Right hindlimb (tissue), 1 donor: Measurements from ENCODE around the gene KRTAP12-1.
"Not testable (repeated sequence)": the region's sequence is repeated elsewhere in the genome, so short reads cannot be mapped to it uniquely, and the experiment has no call there.

ENCODE experiments used
- DNase-seq: peaks from one replicate; pipeline ENCODE4 v3.0.0-alpha.2; 2018

KRTAP12-1 gene

DNA sequence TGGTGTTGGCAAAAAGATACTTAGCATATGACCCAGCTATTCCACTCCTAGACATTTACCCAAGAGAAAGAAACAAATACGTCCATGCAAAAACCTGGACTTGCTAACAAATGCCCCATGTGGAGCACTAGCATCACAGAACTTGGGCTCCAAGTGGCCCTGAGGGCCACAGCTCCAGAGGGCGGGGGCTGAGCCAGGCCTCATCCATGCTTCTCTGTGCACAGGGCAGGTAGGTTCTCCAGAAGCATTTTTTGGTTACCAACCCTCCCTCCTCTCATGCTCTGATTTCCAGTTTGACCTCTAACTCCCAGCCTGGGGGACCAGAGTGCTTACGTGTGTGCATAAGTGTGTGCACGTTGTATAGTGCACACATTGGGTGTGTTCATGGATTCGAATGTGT, 17.3 kb downstream of the KRTAP12-1 start:
- no peak for DNase-seq

DNA sequence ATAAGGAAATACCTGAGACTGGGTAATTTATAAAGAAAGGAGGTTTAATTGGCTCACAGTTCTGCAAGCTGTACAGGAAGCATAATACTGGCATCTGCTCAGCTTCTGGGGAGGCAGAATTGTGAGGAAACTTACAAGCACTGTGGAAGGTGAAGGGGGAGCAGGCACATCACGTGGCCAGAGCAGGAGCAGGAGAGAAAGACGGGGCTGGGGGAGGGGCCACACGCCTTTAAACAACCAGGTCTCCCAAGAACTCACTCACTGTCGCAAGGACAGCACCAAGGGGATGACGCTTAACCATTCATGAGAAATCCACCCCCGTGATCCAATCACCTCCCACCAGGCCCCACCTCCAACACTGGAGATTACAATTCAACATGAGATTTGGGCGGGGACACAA, 20.4 kb downstream of the KRTAP12-1 start:
- DNase-seq: not testable (repeated sequence)

DNA sequence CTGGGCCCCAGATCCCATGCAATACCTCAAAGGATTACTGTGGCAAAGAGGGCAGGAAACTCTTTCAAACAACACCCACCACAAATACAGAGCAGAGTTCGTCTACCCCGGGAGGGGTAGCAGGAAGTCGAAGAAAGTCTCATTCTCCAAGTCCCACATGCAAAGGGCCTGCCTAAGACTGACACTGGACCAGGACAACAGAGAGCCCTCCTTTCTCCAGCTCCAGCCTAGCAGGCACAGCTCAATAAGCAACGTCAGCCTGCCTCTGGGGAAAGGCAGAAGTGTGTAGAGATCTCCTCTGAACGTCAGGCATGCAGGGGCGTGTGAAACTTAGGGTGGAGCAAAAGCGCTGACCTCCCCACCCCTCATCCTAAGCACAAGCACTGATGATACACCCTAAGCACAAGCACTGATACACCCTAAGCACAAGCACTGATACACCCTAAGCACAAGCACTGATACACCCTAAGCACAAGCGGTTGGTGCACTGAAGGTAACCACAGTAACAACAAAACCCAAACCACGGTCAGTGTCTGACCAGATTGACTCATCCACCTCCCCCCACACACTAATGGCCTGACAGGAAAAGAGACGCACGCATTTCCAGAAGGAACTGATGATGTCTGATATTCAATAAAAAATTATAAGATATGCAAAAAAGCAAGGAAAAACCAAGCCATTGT, 22.9 kb downstream of the KRTAP12-1 start:
- DNase-seq: no peak

DNA sequence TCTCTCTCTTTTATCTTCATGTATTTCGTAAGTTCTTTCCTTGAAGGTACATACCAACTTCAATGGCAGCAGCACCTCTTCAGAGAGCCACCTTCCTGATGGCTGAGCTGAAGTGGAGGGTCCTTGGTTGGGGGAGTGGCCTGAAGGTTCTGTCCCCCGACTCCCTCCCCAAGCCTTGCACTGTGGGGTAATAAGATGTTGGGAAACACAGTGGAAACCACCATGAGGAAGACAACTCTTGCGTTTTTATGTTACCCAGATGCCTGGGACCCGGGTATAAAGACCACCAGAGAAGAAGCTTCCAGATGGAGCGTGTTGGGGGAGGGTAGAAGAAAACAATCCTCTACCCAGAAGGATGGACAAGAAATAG, 23.4 kb downstream of the KRTAP12-1 start:
- no peak for DNase-seq

DNA sequence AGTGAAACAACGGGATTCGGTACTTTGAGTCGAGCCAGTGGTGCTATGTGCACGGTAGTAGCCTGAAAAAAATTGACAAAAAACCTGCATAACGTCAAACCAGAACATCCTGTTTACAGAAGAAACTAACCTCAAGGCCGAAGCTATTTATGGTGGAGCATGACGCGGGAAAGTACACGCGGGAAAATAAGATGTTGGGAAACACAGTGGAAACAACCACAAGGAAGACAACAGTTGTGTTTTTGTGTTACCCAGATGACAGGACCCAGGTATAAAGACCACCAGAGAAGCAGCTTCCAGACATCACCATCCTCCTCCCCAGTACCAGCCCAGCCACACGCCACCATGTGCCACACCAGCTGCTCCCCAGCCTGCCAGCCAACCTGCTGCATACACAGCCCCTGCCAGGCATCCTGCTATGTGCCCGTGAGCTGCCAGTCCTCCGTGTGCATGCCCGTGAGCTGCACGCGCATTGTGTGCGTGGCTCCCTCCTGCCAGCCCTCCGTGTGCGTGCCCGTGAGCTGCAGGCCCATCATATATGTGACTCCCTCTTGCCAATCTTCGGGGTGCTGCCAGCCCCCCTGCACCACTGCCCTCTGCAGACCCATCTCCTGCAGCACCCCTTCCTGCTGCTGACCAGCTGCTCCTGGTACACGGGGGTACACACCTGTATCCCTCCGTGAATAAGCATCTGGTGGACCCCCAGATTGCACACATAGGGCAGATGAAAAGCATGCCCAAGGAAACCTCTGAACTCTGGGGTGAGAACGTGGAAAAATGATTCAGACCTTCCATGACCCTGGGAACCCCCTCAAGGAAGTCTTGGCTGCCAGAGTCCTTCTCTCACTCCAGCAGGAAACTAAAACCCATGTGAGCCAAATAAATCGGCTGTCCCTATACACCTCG, 24.1 kb downstream of the KRTAP12-1 start, which contains the start of gene KRTAP12-3:
Gene KRTAP12-3 (plus strand): TSS at position 298 of the 906 bp plus-strand sequence. CDS start 48 bp downstream, at position 346.
- no peak for DNase-seq

DNA sequence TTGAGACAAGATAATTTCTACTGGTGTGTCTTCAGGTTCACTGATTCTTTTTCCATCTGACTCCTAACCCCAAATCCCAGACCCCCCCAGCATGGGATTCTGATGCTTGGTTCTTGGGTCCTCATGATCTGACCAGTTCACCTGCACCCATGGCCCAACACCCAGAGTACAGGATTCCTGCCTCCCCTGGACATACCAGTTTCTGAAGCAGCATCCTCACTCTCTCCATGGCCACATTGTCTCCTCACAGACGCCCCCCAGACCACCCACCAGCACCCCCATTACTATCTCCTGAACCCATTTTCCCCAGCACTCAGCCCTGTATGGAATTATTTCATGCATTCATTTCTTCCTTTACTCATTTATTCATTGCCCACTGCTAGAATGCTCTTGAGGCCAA, 25.1 kb downstream of the KRTAP12-1 start:
- no peak for DNase-seq

DNA sequence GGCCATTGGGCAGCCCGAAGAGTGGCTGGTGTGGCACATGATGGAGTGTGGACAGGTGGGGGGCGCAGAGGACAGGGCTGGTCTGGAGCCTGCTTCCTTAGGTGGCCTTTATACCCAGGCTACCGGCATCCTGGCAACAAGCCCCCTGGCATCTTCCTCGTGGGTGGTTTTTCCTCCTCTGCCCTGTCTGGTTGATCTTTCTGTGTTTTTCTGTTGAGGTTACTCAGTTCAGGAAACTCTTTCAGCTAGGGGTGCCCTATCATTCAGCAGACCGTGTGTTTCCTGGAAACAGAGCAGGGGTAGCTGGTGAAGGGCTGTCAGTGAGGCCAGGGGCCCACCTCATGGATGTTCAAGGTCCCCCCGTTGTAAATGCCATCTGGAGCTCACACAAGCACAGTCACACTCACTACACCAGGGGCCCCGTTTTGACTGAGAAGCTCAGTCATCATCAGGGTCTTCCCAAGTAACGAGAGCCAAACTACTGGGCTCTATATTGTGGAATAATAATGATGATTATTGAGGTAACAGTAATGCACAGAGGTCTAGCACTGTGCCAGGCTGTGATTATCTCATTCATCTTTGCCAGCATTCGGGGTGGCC, 27.3 kb downstream of the KRTAP12-1 start, which contains the start of gene KRTAP12-4:
Gene KRTAP12-4 (minus strand): TSS at position 84 of the 600 bp plus-strand sequence. CDS start 45 bp downstream, at position 39.
- no peak for DNase-seq

DNA sequence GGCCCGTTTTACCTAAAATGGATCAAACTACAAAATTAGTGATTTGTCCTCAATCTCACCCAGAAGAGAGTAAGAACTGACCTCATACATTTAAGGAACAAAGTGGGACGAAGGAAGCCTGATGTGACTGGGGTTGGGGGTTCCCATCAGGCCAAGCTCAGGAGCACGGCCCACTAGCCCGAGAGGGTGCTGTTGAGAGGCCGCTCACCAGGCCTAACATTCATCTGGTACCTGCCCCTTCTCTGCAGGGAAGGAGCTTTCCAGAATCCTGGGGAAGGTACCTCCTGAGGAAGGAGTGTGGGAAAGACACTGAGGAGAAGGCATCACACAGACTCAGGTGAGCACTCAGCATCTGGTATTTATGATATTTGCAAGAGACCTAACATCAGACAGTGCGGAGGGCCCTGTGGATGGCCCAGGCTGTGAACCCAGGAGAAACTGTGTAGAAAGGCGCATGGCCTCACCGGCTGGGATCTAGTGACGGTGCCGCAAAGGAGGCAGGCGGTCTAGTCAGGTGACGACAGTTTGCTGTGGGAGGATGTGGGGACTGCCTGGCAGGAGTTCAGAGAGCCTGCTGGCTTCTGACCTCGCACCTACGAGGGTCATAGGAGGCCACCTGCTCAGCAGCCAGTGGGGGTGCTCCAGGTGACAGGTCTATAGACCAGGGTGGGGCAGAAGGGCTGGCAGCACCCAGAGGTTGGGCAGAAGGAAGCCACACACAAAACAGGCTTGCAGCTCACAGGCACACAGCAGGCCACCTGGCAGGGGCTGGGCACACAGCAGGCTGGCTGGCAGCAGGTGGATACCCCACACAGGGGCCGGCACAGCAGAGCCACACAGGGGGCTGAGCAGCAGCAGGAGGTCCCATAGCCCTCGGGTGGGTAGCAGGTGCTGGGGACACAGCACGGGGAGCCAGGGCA, 28.0 kb downstream of the KRTAP12-1 start:
- no peak for DNase-seq

DNA sequence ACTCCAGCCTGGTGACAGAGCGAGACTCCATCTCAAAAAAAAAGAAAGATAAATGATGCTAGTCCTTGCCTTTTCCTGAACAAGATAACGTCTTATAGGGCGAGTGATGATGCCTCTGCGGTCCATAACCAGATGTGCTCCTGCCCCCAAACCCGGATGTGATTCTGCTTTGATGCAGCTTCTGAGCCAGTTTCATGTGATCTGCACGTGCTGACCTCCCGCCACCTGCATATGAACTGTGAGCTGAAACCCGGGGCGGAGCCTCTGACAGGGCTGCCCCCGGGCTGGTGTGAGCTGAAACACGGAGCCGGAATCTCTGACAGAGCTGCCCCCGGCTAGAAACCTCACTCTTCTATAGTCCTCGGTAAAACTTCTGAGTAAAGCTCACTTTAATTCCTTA, 28.8 kb downstream of the KRTAP12-1 start:
- no peak for DNase-seq

DNA sequence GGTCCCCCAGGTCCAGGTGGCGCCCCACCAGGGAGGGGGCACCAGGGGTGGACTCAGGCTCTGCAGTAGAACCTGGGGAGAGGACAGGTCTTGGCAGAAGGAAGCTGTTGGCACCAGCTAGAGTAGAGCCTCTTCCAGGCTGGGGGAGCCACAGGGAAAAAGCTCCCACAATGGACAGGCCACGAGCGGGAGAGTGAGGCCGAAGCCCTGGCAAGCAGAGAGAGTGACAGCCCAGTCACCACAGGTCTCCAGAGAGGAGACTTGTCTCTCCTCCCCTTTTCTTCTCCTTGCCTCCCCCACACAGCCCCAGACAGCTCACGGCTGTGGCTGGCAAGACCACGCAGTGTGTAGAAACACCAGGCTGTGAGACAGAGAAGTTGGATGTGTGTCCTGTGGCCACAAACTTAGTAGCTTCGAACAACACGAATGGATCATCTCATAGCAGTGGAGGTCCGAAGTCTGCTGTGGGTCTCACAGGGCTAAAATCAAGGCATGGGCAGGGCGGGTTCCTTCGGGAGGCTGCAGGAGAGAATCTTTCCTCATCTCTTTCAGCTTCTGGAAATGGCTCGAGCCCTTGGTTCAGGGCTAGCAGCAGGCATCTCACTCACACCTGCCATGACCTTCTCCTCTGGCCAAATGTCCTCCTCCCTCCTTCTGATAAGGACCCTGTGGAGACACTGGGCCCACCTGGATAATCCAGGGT, 30.8 kb downstream of the KRTAP12-1 start:
- no peak for DNase-seq

DNA sequence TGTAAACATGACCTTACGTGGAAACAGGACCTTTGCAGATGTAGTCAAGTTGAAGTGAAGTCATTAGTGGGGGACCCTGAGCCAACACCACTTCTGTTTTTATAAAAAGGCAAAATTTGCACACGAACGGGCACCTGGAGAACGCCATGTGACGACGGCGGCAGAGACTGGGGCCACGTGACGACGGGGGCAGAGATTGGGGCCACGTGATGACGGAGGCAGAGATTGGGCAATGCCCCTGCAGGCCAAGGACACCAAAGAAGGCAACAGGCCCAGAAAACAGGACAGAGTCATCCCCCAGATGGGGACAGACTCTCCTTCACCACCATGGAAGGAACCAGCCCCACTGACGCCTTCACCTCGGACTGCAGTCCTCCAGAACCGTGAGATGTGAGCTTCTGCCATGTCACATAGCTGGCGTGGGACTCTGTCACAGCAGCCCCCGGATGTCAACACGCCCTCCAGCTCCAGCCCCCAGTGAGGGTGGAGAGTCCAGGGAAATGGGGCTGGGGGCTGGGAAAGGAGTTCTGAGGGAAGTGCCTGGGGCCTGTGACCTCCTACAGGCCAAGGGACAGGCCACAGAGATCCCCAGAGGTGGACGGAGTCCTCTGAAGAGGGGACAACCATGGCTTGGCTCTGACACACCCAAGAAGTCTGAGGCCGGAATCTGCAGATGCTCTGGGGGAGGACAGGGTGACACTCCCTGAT, 31.5 kb downstream of the KRTAP12-1 start:
- no peak for DNase-seq

DNA sequence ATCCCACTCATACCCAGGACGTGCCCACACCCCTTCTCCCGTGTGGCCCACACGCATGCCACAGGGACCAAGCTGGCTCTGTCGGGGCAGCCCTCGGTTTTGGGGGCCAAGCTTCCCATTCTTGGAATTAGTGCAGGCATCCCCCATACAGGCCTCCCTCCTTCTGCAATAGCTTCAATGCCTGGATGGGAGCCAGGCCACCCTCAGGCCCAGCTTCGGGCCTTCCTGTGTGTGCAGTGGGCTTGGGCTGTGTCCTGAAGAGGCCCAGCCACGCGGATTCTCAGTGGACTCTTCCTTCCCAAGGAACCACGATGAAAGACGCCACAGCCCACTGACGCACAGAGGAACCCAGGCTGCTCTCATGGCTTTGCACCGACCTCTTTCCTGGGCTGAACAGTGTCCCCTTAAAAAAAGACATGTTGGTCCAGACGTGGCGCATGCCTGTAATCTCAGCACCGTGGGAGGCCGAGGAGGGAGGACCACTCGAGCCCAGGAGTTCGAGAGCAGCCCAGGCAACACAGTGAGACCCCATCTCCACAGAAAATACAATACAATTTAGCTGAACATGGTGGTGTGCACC, 32.4 kb downstream of the KRTAP12-1 start:
- DNase-seq: no peak

DNA sequence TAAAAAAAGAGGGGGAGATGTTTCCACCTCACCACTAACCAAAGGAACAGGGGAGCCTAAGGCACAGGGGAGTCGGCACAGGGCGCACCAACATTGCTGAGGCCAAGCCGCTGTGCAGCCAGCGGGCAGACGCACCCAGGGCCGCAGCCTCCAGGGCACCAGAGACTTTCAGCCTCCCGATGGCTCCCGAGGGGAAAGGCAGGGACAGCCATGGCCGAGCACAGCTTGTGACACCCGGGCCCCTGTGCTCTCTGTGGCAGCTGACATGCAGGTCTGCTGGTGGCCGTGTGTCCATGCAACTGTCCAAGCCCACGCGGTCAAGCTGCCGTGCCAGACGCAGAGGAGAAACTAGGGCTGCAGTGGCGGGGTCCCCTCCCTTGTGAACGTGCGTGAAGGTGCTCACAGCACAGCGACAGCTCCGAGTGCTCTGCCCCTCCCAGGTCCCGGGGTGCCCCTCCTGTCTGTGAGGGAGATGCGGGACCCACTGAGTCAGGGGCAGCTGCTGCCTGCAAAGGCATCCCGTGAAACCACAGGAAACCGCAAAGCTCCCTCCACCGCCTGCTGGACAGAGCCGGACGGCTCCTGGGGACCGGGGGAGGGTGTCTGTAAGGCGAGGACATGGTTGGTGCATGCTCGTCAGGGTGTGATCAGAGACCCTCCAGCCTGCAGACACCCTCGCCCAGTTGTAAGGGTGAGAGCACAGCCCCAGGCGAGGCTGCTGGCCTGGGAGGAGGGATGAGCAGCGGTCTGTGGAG, 33.2 kb downstream of the KRTAP12-1 start:
- DNase-seq: no peak

DNA sequence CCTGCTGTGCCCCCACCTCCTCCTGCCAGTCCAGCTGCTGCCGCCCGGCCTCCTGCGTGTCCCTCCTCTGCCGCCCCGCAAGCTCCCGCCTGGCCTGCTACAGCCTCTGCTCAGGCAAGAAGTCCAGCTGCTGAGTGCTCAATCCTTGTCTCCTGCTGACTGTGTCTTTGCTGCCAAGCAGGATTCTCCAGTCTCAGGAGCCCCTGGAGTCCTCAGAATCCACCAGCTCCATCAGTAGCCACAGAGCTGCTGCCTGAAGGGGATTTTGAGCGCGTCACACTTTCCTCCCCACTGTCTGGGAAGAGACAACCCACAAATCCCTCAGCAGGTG, 34.8 kb downstream of the KRTAP12-1 start:
- no peak for DNase-seq

DNA sequence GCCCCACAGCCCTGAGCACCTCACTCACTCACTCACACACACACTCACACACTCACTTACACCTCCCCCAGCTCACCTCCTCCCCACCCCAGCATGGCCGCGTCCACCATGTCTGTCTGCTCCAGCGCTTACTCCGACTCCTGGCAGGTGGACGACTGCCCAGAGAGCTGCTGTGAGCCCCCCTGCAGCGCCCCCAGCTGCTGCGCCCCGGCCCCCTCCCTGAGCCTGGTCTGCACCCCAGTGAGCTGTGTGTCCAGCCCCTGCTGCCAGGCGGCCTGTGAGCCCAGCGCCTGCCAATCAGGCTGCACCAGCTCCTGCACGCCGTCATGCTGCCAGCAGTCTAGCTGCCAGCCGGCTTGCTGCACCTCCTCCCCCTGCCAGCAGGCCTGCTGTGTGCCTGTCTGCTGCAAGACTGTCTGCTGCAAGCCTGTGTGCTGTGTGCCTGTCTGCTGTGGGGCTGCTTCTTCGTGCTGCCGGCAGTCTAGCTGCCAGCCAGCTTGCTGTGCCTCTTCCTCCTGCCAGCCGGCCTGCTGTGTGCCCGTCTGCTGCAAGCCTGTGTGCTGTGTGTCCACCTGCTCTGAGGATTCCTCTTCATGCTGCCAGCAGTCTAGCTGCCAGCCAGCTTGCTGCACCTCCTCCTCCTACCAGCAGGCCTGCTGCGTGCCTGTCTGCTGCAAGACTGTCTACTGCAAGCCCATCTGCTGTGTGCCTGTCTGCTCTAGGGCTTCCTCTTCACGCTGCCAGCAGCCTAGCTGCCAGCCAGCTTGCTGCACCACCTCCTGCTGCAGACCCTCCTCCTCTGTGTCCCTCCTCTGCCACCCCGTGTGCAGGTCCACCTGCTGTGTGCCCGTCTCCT, 35.4 kb downstream of the KRTAP12-1 start, which contains the start of gene KRTAP10-11:
Gene KRTAP10-11 (plus strand): TSS at position 49 of the 856 bp plus-strand sequence. CDS start 45 bp downstream, at position 94.
- DNase-seq: not testable (repeated sequence)

DNA sequence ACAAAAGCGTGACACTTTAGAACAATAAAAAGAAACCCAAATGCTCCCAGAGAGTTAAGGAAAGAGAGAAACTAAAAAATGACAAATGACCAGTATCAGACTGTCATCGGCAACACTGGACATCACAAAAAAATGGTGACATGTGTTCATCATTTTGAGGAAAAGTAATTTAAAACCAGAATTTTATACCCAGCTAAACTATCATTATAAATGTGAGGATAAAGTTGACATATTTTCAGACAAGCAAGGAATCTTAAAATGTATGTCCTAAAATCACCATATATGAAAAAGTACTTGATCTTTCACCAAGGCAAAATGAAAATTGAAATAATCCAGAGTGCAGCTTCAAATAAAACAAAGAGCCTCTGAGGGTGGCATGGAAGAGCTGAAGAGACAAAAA, 37.1 kb downstream of the KRTAP12-1 start:
- DNase-seq: no peak

DNA sequence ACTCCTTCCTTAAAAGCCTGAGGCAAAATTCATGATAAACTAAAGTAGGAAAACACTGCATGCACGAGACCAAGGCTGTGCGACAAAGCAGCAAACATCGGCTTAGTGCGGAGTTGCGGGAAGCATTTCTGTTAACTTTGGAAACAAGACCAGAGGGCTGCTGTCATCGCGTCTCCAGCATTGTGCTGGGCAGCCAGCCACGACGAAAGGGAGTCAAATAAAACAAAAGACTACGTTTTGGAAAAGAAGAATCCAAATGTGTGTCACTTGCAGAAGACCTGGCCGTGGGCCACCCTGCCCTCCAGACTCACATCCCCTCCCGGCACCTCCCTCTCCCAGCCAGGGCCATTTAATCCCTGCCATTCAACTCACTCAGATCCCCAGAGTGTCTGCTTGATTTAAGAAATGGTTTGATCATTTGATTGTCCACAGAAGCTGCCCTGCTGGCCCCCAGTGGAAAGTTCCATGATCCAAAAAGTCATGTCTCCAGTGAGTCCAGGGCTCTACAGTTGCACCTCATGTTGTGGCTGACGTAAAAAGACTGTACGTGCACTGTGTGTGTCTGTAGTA, 38.1 kb downstream of the KRTAP12-1 start:
- DNase-seq: no peak

DNA sequence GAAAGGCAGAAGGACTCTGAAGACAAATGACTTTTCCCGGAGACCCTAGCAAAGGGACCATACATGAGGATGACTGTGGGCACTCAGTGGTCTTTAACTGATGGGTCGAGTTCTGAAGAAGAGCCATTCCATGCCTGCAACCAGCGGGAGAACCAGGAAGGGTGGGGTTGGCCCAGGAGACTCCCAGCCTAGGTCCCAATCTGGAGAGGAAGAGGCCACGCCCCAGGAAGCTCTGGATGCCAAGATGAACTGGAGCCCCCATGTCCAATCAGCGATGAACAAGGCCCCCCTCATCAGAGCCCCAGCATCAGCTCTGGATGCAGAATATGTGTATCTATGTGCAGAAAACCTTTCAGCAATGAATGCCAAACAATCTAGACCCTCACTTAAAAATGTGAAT, 41.2 kb downstream of the KRTAP12-1 start:
- no peak for DNase-seq

DNA sequence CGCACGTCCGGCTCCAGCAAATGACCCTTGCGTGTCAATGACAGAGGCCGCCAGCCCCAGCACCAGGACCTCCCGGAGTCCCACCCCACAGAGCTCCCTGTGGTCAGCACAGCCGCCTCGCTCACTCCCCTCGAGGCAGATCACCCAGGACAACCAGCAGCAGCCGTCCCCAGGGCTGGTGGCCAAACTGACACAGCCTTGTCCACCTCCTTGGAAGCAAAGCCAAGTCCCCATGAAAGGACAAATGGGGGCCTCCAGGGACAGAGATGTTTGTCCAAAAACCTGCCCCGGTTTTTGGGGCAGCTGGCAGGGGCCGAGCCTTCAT, 42.7 kb downstream of the KRTAP12-1 start:
- no peak for DNase-seq
